DOHH2 (cell line): ENCODE data around the gene TPD52L2.

Experiments
- H3F3A ChIP-seq: fragments of 200-600 bp; sonication (generic), shearing (Covaris generic); 2 replicates; pipeline ENCODE4 v1.6.0; 2016; ENCODE audit warnings: antibody characterized with exemption, mild to moderate bottlenecking; ENCODE audit not compliant: control insufficient read depth, insufficient read depth
- H3K27ac ChIP-seq: fragments of 200-600 bp; sonication (generic); 2 replicates; pipeline ENCODE4 v1.5.1; 2014; ENCODE audit warnings: low read depth, mild to moderate bottlenecking, low read length, moderate library complexity
- H3K27me3 ChIP-seq: fragments of 200-600 bp; sonication (generic); 2 replicates; pipeline ENCODE4 v1.6.1; 2014; ENCODE audit warnings: mild to moderate bottlenecking, low read length, mixed read lengths; ENCODE audit not compliant: control insufficient read depth
- H3K36me3 ChIP-seq: fragments of 200-600 bp; sonication (generic); 2 replicates; pipeline ENCODE4 v1.6.1; 2014; ENCODE audit warnings: mild to moderate bottlenecking, low read length, moderate library complexity, mixed read lengths; ENCODE audit not compliant: control insufficient read depth
- H3K4me1 ChIP-seq: fragments of 200-600 bp; sonication (generic); 2 replicates; pipeline ENCODE4 v1.6.1; 2014; ENCODE audit warnings: mild to moderate bottlenecking, low read length, mixed read lengths; ENCODE audit not compliant: control insufficient read depth
- H3K4me2 ChIP-seq: fragments of 200-600 bp; sonication (generic); 2 replicates; pipeline ENCODE4 v1.6.0; 2014; ENCODE audit warnings: mild to moderate bottlenecking, low read length, moderate library complexity
- H3K4me3 ChIP-seq: fragments of 200-600 bp; sonication (generic); 2 replicates; pipeline ENCODE4 v1.5.1; 2014; ENCODE audit warnings: mild to moderate bottlenecking, low read length, mixed read lengths
- H3K79me2 ChIP-seq: fragments of 200-600 bp; sonication (generic); 2 replicates; pipeline ENCODE4 v1.6.1; 2014; ENCODE audit warnings: mild to moderate bottlenecking, low read length, mixed read lengths; ENCODE audit not compliant: control insufficient read depth
- H3K9me2 ChIP-seq: fragments of 200-600 bp; sonication (generic); replicated peaks from 2 replicates; pipeline ENCODE4 v1.6.1; 2014; ENCODE audit warnings: mild to moderate bottlenecking, low read length, mixed read lengths; ENCODE audit not compliant: control insufficient read depth
- H3K9me3 ChIP-seq: fragments of 200-600 bp; sonication (generic); 2 replicates; pipeline ENCODE4 v1.6.1; 2014; ENCODE audit warnings: antibody characterized with exemption, low read length, mixed read lengths; ENCODE audit not compliant: control insufficient read depth, insufficient read depth
- H4K20me1 ChIP-seq: fragments of 200-600 bp; sonication (generic); 2 replicates; pipeline ENCODE4 v1.6.0; 2014; ENCODE audit warnings: low read depth, mild to moderate bottlenecking, antibody characterized with exemption, low read length, moderate library complexity; ENCODE audit not compliant: control insufficient read depth, insufficient read depth
- EZH2phosphoT487 ChIP-seq: fragments of 200-600 bp; sonication (generic); IDR thresholded peaks from 2 replicates; pipeline ENCODE4 v1.6.1; 2017; ENCODE audit warnings: borderline replicate concordance, mild to moderate bottlenecking, antibody characterized with exemption, low read length, moderate library complexity, mixed read lengths
- TF ChIP-seq, protein P1 (sequence below): fragments of 200-600 bp; sonication (generic); IDR thresholded peaks from one replicate; pipeline ENCODE4 v1.5.1; 2014; ENCODE audit warnings: antibody characterized with exemption, mild to moderate bottlenecking, low read depth, low read length; ENCODE audit not compliant: poor library complexity, severe bottlenecking

Gene TPD52L2

DNA sequence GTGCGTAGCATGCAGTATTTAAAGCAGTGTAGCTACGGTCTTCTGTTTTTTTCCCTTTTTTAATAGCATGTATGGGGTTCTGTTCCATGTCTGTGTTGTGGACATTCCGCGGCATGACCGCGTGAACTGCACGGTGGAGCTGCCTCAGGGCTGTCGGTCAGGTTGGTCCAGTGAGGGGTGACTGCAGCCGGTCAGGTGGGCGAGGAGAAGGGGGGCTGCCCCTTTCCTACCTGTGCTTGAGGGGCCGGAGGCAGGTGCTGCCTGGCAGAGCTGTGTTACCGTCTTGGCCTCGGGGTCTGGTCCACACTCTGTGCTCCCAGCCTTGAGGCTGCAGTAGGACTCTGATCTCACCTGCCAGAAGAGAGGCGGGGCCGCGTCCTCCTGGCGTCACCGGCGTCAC lies 66.7 kb downstream of the TPD52L2 start:
- no peaks in the 10 kb centered on the region for H3K27me3 ChIP-seq
- no peak overlapping the region for H3K4me3 ChIP-seq
- TF ChIP-seq, protein P1, sequence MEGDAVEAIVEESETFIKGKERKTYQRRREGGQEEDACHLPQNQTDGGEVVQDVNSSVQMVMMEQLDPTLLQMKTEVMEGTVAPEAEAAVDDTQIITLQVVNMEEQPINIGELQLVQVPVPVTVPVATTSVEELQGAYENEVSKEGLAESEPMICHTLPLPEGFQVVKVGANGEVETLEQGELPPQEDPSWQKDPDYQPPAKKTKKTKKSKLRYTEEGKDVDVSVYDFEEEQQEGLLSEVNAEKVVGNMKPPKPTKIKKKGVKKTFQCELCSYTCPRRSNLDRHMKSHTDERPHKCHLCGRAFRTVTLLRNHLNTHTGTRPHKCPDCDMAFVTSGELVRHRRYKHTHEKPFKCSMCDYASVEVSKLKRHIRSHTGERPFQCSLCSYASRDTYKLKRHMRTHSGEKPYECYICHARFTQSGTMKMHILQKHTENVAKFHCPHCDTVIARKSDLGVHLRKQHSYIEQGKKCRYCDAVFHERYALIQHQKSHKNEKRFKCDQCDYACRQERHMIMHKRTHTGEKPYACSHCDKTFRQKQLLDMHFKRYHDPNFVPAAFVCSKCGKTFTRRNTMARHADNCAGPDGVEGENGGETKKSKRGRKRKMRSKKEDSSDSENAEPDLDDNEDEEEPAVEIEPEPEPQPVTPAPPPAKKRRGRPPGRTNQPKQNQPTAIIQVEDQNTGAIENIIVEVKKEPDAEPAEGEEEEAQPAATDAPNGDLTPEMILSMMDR, result no peak
- no peak for TF ChIP-seq EZH2phosphoT487
- H3K4me1 ChIP-seq, result no peaks in the 10 kb centered on the region
- H3K4me2 ChIP-seq, result no peak overlapping the region
- H3K79me2 ChIP-seq, result peaks cover 8% of the 10 kb centered on the region
- H3F3A ChIP-seq, result no peaks in the 10 kb centered on the region
- H4K20me1 ChIP-seq, result no peaks in the 10 kb centered on the region
- no peak overlapping the region for H3K27ac ChIP-seq
- peaks cover 70% of the 10 kb centered on the region for H3K36me3 ChIP-seq
- H3K9me2 ChIP-seq, result no peaks in the 10 kb centered on the region
- no peaks in the 10 kb centered on the region for H3K9me3 ChIP-seq

DNA sequence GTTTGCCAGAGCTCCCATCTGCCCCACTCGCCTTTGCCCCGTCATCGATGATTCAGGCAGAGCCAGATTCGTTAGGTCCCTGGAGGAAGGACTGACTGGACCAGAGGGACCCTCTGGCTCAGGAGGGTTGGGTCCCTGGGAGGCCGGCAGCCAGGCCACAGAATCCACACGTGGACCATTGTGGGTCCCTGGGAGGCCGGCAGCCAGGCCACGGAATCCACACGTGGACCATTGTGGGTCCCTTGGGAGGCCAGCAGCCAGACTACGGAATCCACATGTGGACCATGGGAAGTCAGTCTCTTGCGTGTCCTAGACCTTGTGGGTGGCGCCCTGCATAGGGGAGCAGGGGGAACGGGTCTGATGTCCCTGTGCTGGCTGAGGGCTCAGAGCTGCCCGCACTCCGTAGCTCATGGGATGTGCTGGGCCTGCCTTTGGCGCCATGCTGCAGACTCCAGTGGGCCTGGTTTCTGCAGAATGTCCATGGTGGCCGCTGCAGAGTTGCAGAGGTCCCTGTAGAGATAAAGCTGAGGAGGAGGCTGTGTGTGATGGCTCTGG lies 67.6 kb downstream of the TPD52L2 start:
- Histone ChIP-seq H3K27me3 (no peaks in the 10 kb centered on the region), H3K79me2 (0 out of 2 replicates have a peak, but pooled peaks cover 4% of the 10 kb centered on the region), H3K27ac (no peak overlapping the region), H3K4me2 (no peak overlapping the region), H4K20me1 (no peaks in the 10 kb centered on the region), H3K4me1 (no peaks in the 10 kb centered on the region), H3K4me3 (no peak overlapping the region), H3F3A (0 out of 2 replicates have a peak, but pooled peaks cover 2% of the 10 kb centered on the region), H3K9me2 (no peaks in the 10 kb centered on the region), H3K9me3 (no peaks in the 10 kb centered on the region), H3K36me3 (peaks cover 61% of the 10 kb centered on the region)
- TF ChIP-seq EZH2phosphoT487, result no peak
- TF ChIP-seq, protein P1, result no peak

DNA sequence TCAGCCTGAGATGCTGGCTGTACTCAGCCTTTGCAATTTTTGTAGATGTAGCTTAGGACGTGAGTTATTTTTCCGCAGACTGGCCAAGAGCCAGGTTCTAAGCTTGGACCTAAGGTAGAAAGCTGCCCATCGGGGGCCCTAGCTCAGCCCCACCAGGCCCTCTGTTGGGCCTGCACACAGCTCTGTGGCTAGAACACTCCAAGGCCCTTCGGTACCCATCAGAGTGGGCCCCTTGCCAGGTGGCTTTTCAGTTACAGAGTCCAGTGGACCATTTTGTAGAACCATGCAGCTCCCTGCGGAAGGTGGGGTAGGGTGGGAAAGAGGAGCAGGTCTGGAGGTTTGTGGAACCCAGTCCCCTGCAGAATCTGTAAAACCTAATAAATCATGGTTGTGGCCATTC lies 68.6 kb downstream of the TPD52L2 start:
- Histone ChIP-seq H4K20me1 (no peaks in the 10 kb centered on the region), H3K9me3 (no peaks in the 10 kb centered on the region), H3K79me2 (0 out of 2 replicates have a peak, but pooled peaks cover 4% of the 10 kb centered on the region), H3K4me2 (no peak overlapping the region), H3K36me3 (peaks cover 54% of the 10 kb centered on the region), H3K4me1 (no peaks in the 10 kb centered on the region), H3K4me3 (no peak overlapping the region), H3F3A (0 out of 2 replicates have a peak, but pooled peaks cover 3% of the 10 kb centered on the region), H3K9me2 (no peaks in the 10 kb centered on the region), H3K27me3 (no peaks in the 10 kb centered on the region), H3K27ac (no peak overlapping the region)
- TF ChIP-seq, protein P1, result no peak
- no peak for TF ChIP-seq EZH2phosphoT487
